HUDEP-2 (cell line): Measurements from ENCODE around the gene EPHA6.
A peak's percentile ranks its signal among the peaks of the same experiment; 100 is the strongest.
"Not testable (repeated sequence)": the region's sequence is repeated elsewhere in the genome, so short reads cannot be mapped to it uniquely, and the experiment has no call there.

Source experiments
- DNase-seq, 76 experiments: peaks; one replicate each; lab custom pipeline; 2025; ENCODE audit not compliant: unreplicated experiment in 76 of 76; lab: John Stamatoyannopoulos, UW

Gene EPHA6

DNA sequence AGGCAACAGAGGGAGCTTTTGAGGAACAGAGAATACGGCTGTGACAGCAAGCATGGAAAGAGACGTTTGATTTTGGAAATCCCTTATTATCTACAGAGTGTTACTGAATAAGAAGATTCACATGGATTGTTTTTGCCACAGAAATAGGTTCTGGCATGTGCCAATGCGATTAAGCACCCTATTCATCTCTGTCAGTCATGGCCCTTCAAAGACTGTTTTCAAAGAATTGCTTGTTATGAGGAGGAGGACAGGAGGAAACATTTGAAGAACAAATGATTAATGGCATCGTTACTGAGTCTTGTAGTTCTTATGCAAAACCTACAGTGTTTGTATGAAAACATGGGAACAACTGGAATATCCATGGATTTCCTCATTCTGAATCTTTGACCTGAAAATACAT lies 86.2 kb downstream of the EPHA6 start:
- DNase-seq = no peak

DNA sequence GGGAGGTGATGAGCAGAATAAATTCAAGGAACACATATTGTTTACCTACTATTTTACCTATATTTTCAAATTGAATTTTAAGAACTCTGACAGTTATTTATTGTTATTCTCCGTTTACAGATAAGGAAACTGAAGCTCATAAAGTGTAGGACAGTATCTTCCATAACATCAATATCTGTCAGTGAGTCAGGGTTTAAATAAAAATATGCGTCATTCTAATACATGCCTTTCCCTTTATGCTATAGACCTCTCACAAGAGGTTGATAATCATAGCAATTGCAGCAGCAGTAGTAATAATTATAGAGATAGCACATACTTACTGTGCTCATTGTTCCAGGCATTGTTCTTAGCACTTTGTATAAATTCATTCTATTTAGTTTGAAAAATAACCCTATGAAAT lies 101.1 kb downstream of the EPHA6 start:
- DNase-seq = no peak

- DNase-seq = no peak
These were observed 116.9 kb downstream of the EPHA6 start for GRCh38 chr3:96931119-96931862.

DNA sequence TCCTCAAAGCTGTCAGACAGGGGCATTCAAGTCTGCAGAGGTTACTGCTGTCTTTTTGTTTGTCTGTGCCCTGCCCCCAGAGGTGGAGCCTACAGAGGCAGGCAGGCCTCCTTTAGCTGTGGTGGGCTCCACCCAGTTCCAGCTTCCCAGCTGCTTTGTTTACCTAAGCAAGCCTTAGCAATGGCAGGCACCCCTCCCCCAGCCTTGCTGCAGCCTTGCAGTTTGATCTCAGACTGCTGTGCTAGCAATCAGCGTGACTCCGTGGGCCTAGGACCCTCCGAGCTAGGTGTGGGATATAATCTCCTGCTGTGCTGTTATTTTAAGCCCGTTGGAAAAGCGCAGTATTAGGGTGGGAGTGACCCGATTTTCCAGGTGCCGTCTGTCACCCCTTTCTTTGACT lies 127.7 kb downstream of the EPHA6 start:
- DNase-seq = not testable (repeated sequence)

DNA sequence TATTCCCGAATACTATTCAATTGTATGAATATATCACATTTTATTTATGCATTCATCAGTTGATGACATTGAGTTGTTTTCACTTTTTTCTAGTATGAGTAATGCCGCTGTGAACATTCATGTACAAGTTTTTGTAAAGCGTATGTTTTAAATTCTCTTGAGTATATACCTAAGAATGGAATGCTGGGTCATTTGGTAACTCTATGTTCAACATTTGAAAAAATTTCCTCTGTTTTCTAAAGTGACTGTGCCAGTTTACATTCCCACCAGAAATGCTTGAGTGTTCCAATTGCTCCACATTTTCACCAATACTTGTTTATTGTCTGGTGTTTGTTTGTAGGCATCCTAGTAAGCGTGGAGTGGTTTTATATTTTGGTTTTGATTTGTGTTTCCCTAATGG lies 144.5 kb downstream of the EPHA6 start:
- no peak for DNase-seq

DNA sequence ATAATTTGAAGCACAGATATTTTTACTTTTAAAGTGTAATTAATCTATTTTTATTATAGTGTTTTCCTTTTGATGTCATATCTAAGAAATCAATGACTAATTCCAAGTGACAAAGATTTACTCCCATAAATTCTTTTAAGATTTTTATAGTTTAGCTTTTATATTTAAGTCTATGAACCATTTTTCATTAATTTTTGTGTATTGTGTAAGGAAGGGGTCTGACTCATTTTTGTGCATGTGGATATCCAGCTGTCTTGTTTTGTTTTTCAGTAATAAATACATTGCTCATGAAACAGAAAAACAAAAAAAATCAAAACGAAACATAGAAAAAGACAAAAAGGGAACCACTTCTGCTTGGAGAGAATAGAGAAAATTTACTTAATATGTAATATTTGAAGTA lies 145.1 kb downstream of the EPHA6 start:
- DNase-seq = no peak

GRCh38 chr3:96959901-96960641 lies 145.7 kb downstream of the EPHA6 start:
- no peak for DNase-seq

DNA sequence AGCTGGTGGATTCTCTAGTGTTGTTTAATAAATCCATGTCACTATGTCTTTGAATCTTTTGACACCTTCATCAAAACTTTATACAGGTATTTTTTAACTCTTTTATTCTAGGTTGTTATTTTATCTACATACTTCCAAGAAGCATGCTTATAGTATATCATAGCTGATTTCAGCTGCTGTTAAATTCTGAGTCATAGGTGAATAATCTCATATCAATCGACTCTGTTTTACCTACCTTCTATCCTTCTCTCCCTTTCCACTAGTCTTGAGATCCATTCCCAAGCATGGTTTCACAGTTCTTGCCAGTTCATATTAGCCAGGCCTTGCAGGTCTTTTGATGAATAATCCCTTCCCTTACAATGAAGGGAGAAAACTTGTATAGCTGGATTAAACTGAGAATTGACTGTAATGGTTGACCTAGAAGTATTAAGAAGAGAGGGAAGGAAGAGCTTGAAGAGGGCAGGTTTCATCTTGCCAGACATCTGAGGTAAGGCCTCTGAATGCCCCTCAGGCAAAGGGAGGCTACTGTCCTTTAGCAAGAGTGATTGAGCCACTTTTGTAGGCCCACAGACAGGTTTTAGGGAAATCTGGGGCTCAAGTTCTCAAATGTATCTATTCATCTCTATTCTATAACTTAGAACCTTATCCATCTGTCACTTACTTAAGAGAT lies 146.4 kb downstream of the EPHA6 start:
- no peak for DNase-seq

GRCh38 chr3:96961576-96961975 lies 147.2 kb downstream of the EPHA6 start:
- DNase-seq = no peak

DNA sequence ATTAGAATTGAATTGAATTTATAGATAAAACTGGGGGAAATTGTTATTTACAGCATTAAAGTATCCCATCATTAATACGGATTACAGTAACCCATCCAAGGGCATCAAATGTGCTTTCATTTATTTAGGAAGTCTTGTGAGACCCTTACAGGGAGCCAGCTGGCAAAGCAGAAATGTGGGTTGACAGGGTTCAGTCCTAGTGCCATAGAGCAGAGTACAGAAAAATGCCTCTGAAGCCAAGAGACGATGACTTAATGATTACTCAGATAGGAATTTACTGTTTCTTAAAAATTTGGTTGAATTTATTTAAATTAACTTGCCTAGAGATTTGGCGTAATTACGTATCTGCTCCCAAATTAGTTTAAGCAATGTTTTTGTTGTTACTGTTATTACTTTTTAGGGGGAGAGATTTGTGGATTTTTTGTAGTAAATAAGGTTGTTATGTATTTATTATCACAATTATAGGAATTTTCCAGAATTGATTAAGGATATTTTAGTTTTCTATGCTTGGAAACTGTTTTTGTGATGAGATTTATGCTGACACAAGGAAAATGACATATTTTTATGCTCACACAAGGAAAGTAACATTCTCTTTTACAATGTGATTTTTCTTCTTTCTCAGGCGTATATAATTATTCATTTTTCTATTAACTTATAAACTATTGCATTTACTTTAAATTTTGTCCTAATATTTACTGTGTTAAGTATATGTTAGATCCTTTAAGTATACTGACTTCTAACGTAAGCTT lies 152.0 kb downstream of the EPHA6 start:
- DNase-seq = no peak

GRCh38 chr3:96970211-96970610 lies 155.8 kb downstream of the EPHA6 start:
- no peak for DNase-seq

DNA sequence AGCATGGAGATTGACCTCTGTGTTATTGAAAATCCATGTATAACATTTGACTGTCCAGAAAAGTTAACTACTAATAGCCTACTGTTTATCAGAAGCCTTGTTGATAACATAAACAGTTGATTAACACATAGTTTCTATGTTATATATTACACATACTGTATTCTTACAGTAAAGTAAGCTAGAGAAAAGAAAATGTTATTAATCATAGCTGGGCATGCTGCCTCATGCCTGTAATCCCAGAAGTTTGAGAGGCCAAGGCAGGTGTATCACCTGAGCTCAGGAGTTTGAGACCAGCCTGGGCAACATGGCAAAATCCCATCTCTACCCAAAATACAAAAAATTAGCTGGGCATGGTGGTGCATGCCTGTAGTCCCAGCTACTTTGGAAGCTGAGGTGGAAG lies 163.3 kb downstream of the EPHA6 start:
- DNase-seq = no peak

DNA sequence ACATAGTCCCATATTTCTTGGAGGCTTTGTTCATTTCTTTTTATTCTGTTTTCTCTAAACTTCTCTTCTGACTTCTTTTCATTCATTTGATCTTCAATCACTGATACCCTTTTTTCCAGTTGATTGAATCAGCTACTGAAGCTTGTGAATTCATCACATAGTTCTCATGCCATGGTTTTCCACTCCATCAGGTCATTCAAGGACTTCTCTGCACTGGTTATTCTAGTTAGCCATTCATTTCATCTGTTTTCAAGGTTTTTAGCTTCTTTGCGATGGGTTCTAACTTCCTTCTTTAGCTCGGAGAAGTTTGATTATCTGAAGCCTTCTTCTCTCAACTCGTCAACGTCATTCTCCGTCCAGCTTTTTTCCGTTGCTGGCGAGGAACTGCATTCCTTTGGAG lies 169.3 kb downstream of the EPHA6 start:
- DNase-seq = not testable (repeated sequence)

GRCh38 chr3:96986241-96986640 lies 171.8 kb downstream of the EPHA6 start:
- DNase-seq = no peak

GRCh38 chr3:96991231-96991630 lies 176.8 kb downstream of the EPHA6 start:
- DNase-seq = no peak

GRCh38 chr3:96991800-96992365 lies 177.5 kb downstream of the EPHA6 start:
- no peak for DNase-seq

DNA sequence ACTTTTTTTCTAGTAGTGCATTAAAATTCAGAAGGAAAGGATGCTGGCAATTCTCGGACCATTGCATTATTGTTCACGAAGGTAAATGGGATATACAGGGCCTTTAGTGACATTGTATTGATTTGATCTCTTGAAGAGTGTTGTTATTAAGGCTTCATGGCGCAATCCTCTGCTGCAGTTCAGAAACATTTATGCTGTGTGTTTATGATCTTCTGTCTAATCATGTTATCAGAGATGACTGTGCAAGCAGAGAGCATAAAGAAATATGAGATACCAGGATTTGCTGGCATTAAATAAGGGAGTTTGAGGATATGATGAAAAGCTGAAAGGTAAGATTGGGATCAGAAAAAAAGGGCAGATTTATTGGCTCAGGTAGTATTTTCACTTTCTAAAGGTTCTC lies 180.6 kb downstream of the EPHA6 start:
- DNase-seq = no peak

- peak in 1 of 76 experiments; percentile 1 for DNase-seq
These were observed 181.6 kb downstream of the EPHA6 start for GRCh38 chr3:96996009-96996408.

DNA sequence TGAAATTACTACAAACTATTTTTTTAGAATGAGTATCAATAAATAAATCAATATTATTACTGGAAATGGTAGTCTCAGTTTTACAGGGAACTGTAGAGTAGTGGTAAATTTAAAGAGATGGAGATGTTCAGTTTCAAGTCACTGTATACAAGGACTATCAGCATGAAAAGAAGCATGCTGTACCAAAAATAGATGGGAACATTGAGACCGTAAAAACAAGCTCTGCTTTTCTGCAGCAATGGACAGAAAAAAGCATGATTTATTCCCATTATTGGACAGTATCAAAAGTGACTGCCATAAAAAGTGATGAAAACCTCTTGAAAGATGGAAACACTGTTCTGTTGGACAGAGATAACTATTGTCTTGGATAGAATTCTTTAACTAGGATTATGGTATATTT lies 187.2 kb downstream of the EPHA6 start:
- DNase-seq = no peak

DNA sequence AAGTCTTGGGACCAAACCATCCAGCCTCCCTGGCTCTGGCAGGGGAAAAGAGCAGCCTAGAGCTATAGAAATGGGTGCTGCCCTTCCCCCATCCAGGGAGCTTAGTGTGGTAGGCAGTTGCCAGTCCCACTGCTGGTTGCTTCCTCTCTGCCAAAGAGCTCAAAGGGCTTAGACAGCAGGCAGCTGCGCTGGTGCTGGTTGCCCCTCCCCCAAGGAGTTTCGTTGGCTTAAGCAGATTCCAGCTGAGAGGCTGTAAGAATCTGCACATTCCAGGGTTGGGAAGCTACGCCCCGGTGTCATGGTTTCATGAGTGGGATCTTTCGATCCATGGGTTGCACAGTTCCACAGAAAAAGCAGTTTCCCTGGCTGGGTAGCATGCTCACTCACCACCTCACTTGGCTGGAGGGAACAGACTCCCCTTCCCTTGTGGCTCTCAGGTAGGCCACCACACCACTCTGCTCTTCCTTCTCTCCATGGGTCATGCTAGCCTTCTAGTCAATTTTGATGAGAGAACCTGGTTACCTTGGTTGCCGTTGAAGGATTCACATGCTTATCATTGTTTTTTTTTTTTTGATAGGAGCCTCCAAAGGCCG lies 195.1 kb downstream of the EPHA6 start:
- DNase-seq = no peak
